ENCODE results near the gene KLHL29. TPM values are rescaled to one million over a fixed set of nuclear protein-coding genes. Genes with fewer than 3 reads are reported as not detected.

KLHL29 gene
- total RNA-seq, 1 donor from 2014 or later: 5.0 TPM

- Histone ChIP-seq H3K36me3 (ENCODE audit: control insufficient read depth, insufficient read depth, low read length) (no peaks in the 10 kb centered on the region), H3K27me3 (ENCODE audit: control insufficient read depth, insufficient read depth, low read length) (no peaks in the 10 kb centered on the region), H3K4me3 (ENCODE audit: low read depth, low read length) (no peak overlapping the region)
- TF ChIP-seq CTCF (IDR thresholded peaks at IDR 0.05; ENCODE audit: insufficient read depth, low read length, severe bottlenecking): no peak
- DNase-seq (ENCODE audit: low read depth): no peak
- FAIRE-seq: no peak
These were observed 215.4 kb downstream of the KLHL29 start for GRCh38 chr2:23600346-23600745.

GRCh38 chr2:23601301-23601965, 216.5 kb downstream of the KLHL29 start:
- H3K4me3 ChIP-seq (ENCODE audit: low read depth, low read length): no peak overlapping the region
- FAIRE-seq: no peak
- no peaks in the 10 kb centered on the region for H3K36me3 ChIP-seq (ENCODE audit: control insufficient read depth, insufficient read depth, low read length)

GRCh38 chr2:23602116-23602515, 217.1 kb downstream of the KLHL29 start:
- Histone ChIP-seq H3K4me3 (ENCODE audit: low read depth, low read length) (no peak overlapping the region), H3K36me3 (ENCODE audit: control insufficient read depth, insufficient read depth, low read length) (no peaks in the 10 kb centered on the region), H3K27me3 (ENCODE audit: control insufficient read depth, insufficient read depth, low read length) (no peaks in the 10 kb centered on the region)
- DNase-seq (ENCODE audit: low read depth): peak; percentile 44
- no peak for FAIRE-seq
- TF ChIP-seq CTCF (IDR thresholded peaks at IDR 0.05; ENCODE audit: insufficient read depth, low read length, severe bottlenecking): no peak

More at GRCh38 chr2:23601301-23601965, 216.5 kb downstream of the KLHL29 start:
- no peaks in the 10 kb centered on the region for H3K27me3 ChIP-seq (ENCODE audit: control insufficient read depth, insufficient read depth, low read length)
- TF ChIP-seq CTCF (IDR thresholded peaks at IDR 0.05; ENCODE audit: insufficient read depth, low read length, severe bottlenecking): no peak
- no peak for DNase-seq (ENCODE audit: low read depth)

- DNase-seq (ENCODE audit: low read depth) (no peak), FAIRE-seq (no peak)
- Histone ChIP-seq H3K4me3 (ENCODE audit: low read depth, low read length) (no peak overlapping the region), H3K36me3 (ENCODE audit: control insufficient read depth, insufficient read depth, low read length) (no peaks in the 10 kb centered on the region), H3K27me3 (ENCODE audit: control insufficient read depth, insufficient read depth, low read length) (no peaks in the 10 kb centered on the region)
- TF ChIP-seq CTCF (IDR thresholded peaks at IDR 0.05; ENCODE audit: insufficient read depth, low read length, severe bottlenecking): no peak
These were observed 218.2 kb downstream of the KLHL29 start for GRCh38 chr2:23603156-23603555.

- H3K36me3 ChIP-seq (ENCODE audit: control insufficient read depth, insufficient read depth, low read length): no peaks in the 10 kb centered on the region
- DNase-seq (ENCODE audit: low read depth) (no peak), FAIRE-seq (no peak)
- TF ChIP-seq CTCF (IDR thresholded peaks at IDR 0.05; ENCODE audit: insufficient read depth, low read length, severe bottlenecking): no peak
- no peaks in the 10 kb centered on the region for H3K27me3 ChIP-seq (ENCODE audit: control insufficient read depth, insufficient read depth, low read length)
- H3K4me3 ChIP-seq (ENCODE audit: low read depth, low read length): no peak overlapping the region
These were observed 218.6 kb downstream of the KLHL29 start for GRCh38 chr2:23603581-23603980.

GRCh38 chr2:23604731-23605130, 219.8 kb downstream of the KLHL29 start:
- DNase-seq (ENCODE audit: low read depth): no peak
- no peak overlapping the region for H3K4me3 ChIP-seq (ENCODE audit: low read depth, low read length)
- TF ChIP-seq CTCF (IDR thresholded peaks at IDR 0.05; ENCODE audit: insufficient read depth, low read length, severe bottlenecking): no peak
- no peaks in the 10 kb centered on the region for H3K36me3 ChIP-seq (ENCODE audit: control insufficient read depth, insufficient read depth, low read length)
- no peak for FAIRE-seq
- H3K27me3 ChIP-seq (ENCODE audit: control insufficient read depth, insufficient read depth, low read length): no peaks in the 10 kb centered on the region
